Measurements from ENCODE around the gene PLEKHH2. TPM values are rescaled to one million over a fixed set of nuclear protein-coding genes. Genes with fewer than 3 reads are reported as not detected.

Gene PLEKHH2
- total and polyA plus RNA-seq, 2 experiments from 2014 or later = 5.4 to 6.7 TPM

DNA sequence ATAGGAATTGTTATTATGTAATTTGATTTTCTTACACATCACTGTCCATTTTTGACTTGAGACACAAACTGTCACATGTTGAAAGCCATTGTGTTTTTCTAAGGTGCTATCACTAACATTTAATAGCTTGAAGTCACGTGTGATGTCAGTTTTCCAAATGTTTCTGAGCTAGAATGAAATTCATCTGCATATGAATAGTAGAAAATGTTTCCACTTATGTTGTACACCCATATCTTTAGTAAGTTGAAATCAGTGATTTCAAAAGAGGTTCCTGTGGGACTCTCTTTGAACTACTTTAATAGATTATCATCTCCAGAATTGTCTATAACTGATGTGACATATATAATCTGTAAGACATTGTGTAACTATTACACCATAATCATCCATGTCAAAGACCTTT, 173.8 kb downstream of the PLEKHH2 start:
- no peaks in the 10 kb centered on the region for H3F3A ChIP-seq (replicated peaks; ENCODE audit: low read depth)
- DNase-seq (ENCODE audit: low spot score) (no peak), ATAC-seq (no peak)
- no peaks in the 10 kb centered on the region for H3K79me2 ChIP-seq (replicated peaks; ENCODE audit: insufficient read depth)
- no peaks in the 10 kb centered on the region for H4K20me1 ChIP-seq (replicated peaks; ENCODE audit: insufficient read depth)
- H3K9me2 ChIP-seq (ENCODE audit: insufficient read depth) = no peaks in the 10 kb centered on the region
- no peaks in the 10 kb centered on the region for H3K4me1 ChIP-seq (ENCODE audit: insufficient read depth)
- H2AFZ ChIP-seq = no peak overlapping the region
- H3K36me3 ChIP-seq (ENCODE audit: insufficient read depth) = no peaks in the 10 kb centered on the region
- Mint-ChIP-seq H3K27ac (no peak overlapping the region), H3K36me3 (ENCODE audit: low read depth) (no peaks in the 10 kb centered on the region), H3K4me1 (no peaks in the 10 kb centered on the region), H3K9me3 (no peaks in the 10 kb centered on the region), H3K27me3 (ENCODE audit: insufficient read depth, low read depth, poor library complexity) (no peaks in the 10 kb centered on the region), H3K4me3 (no peak overlapping the region)
- TF ChIP-seq, protein P1, sequence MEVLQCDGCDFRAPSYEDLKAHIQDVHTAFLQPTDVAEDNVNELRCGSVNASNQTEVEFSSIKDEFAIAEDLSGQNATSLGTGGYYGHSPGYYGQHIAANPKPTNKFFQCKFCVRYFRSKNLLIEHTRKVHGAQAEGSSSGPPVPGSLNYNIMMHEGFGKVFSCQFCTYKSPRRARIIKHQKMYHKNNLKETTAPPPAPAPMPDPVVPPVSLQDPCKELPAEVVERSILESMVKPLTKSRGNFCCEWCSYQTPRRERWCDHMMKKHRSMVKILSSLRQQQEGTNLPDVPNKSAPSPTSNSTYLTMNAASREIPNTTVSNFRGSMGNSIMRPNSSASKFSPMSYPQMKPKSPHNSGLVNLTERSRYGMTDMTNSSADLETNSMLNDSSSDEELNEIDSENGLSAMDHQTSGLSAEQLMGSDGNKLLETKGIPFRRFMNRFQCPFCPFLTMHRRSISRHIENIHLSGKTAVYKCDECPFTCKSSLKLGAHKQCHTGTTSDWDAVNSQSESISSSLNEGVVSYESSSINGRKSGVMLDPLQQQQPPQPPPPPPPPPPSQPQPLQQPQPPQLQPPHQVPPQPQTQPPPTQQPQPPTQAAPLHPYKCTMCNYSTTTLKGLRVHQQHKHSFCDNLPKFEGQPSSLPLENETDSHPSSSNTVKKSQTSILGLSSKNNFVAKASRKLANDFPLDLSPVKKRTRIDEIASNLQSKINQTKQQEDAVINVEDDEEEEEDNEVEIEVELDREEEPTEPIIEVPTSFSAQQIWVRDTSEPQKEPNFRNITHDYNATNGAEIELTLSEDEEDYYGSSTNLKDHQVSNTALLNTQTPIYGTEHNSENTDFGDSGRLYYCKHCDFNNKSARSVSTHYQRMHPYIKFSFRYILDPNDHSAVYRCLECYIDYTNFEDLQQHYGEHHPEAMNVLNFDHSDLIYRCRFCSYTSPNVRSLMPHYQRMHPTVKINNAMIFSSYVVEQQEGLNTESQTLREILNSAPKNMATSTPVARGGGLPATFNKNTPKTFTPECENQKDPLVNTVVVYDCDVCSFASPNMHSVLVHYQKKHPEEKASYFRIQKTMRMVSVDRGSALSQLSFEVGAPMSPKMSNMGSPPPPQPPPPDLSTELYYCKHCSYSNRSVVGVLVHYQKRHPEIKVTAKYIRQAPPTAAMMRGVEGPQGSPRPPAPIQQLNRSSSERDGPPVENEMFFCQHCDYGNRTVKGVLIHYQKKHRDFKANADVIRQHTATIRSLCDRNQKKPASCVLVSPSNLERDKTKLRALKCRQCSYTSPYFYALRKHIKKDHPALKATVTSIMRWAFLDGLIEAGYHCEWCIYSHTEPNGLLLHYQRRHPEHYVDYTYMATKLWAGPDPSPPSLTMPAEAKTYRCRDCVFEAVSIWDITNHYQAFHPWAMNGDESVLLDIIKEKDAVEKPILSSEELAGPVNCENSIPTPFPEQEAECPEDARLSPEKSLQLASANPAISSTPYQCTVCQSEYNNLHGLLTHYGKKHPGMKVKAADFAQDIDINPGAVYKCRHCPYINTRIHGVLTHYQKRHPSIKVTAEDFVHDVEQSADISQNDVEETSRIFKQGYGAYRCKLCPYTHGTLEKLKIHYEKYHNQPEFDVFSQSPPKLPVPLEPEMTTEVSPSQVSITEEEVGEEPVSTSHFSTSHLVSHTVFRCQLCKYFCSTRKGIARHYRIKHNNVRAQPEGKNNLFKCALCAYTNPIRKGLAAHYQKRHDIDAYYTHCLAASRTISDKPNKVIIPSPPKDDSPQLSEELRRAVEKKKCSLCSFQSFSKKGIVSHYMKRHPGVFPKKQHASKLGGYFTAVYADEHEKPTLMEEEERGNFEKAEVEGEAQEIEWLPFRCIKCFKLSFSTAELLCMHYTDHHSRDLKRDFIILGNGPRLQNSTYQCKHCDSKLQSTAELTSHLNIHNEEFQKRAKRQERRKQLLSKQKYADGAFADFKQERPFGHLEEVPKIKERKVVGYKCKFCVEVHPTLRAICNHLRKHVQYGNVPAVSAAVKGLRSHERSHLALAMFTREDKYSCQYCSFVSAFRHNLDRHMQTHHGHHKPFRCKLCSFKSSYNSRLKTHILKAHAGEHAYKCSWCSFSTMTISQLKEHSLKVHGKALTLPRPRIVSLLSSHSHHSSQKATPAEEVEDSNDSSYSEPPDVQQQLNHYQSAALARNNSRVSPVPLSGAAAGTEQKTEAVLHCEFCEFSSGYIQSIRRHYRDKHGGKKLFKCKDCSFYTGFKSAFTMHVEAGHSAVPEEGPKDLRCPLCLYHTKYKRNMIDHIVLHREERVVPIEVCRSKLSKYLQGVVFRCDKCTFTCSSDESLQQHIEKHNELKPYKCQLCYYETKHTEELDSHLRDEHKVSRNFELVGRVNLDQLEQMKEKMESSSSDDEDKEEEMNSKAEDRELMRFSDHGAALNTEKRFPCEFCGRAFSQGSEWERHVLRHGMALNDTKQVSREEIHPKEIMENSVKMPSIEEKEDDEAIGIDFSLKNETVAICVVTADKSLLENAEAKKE (CRISPR knock-in tag; IDR thresholded peaks at IDR 0.05) = no peak
- no peak overlapping the region for H3K4me2 ChIP-seq
- H3K27me3 ChIP-seq (ENCODE audit: insufficient read depth) = no peaks in the 10 kb centered on the region
- no peak overlapping the region for H3K4me3 ChIP-seq
- H3K27ac ChIP-seq (ENCODE audit: low read depth) = no peak overlapping the region

DNA sequence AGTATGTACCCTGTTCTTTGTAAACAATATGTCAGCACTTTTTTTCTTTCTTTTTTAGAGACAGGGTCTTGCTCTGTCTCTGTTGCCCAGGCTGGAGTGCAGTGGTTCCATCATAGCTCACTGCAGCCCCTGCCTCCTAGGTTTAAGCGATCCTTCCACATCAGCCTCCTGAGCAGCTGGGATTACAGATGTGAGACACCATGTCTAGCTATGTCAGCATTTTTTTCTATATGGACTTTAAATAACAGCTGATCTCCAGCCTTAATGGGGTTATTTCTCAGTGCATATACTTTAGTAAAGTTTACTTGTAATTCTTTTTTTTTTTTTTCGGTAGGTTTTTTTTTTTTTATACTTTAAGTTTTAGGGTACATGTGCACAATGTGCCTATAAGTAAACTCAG, 174.9 kb downstream of the PLEKHH2 start:
- DNase-seq (ENCODE audit: low spot score) (no peak), ATAC-seq (no peak)
- no peaks in the 10 kb centered on the region for H3K36me3 Mint-ChIP-seq (ENCODE audit: low read depth)
- H3K9me3 Mint-ChIP-seq = no peaks in the 10 kb centered on the region
- Histone ChIP-seq H3K36me3 (ENCODE audit: insufficient read depth) (no peaks in the 10 kb centered on the region), H3K79me2 (replicated peaks; ENCODE audit: insufficient read depth) (no peaks in the 10 kb centered on the region), H3K4me3 (no peak overlapping the region), H2AFZ (no peak overlapping the region), H3K4me1 (ENCODE audit: insufficient read depth) (no peaks in the 10 kb centered on the region), H3K27me3 (ENCODE audit: insufficient read depth) (no peaks in the 10 kb centered on the region), H3K9me2 (ENCODE audit: insufficient read depth) (no peaks in the 10 kb centered on the region), H3F3A (replicated peaks; ENCODE audit: low read depth) (no peaks in the 10 kb centered on the region), H3K4me2 (no peak overlapping the region), H3K27ac (ENCODE audit: low read depth) (no peak overlapping the region), H4K20me1 (replicated peaks; ENCODE audit: insufficient read depth) (no peaks in the 10 kb centered on the region)
- H3K27ac Mint-ChIP-seq = no peak overlapping the region
- H3K4me1 Mint-ChIP-seq = no peaks in the 10 kb centered on the region
- H3K27me3 Mint-ChIP-seq (ENCODE audit: insufficient read depth, low read depth, poor library complexity) = peaks cover 2% of the 10 kb centered on the region
- TF ChIP-seq CREB1 (CRISPR knock-in tag; IDR thresholded peaks at IDR 0.05; ENCODE audit: low read depth) = no peak
- no peak for TF ChIP-seq ZNF331 (CRISPR knock-in tag; IDR thresholded peaks at IDR 0.05; ENCODE audit: low read depth)
- TF ChIP-seq EZH2phosphoT487 (IDR thresholded peaks at IDR 0.05; ENCODE audit: unreplicated experiment) = no peak
- TF ChIP-seq, protein P2, sequence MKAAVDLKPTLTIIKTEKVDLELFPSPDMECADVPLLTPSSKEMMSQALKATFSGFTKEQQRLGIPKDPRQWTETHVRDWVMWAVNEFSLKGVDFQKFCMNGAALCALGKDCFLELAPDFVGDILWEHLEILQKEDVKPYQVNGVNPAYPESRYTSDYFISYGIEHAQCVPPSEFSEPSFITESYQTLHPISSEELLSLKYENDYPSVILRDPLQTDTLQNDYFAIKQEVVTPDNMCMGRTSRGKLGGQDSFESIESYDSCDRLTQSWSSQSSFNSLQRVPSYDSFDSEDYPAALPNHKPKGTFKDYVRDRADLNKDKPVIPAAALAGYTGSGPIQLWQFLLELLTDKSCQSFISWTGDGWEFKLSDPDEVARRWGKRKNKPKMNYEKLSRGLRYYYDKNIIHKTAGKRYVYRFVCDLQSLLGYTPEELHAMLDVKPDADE (IDR thresholded peaks at IDR 0.05) = no peak
- H3K4me3 Mint-ChIP-seq = no peak overlapping the region
